Activated CD4-positive, alpha-beta memory T cell treated with anti-CD3 and anti-CD28 coated beads, Interleukin-2, amount 10 ng/mL, durations not matched to agents 7 days and 5 days (primary cell): ENCODE measurements around the gene LSM14B. TPM values are rescaled to one million over a fixed set of nuclear protein-coding genes. Genes with fewer than 3 reads are reported as not detected.

ENCODE experiments used
- CTCF ChIA-PET: fragments of 350-600 bp; sonication (Branson Sonifier 250); formaldehyde crosslinking; loops from one replicate; lab custom pipeline; 2021; ENCODE audit warnings: antibody characterized with exemption, inconsistent platforms; lab: Charles Lee
- POLR2A ChIA-PET: fragments of 350-600 bp; sonication (Branson Sonifier 250); formaldehyde crosslinking; loops from one replicate; lab custom pipeline; 2021; ENCODE audit warnings: antibody characterized with exemption; lab: Charles Lee
- DNase-seq: peaks from one replicate; pipeline ENCODE4 v3.0.0-alpha.2; 2020
- H3K27ac Mint-ChIP-seq: one replicate; pipeline ENCODE4 v1.8.0; 2021; ENCODE audit warnings: mild to moderate bottlenecking, mixed read lengths
- H3K27me3 Mint-ChIP-seq: one replicate; pipeline ENCODE4 v1.8.0; 2021; ENCODE audit warnings: mixed read lengths
- H3K36me3 Mint-ChIP-seq: one replicate; pipeline ENCODE4 v1.8.0; 2021; ENCODE audit warnings: low read depth, mixed read lengths
- H3K4me1 Mint-ChIP-seq: one replicate; pipeline ENCODE4 v1.8.0; 2021; ENCODE audit warnings: mixed read lengths
- H3K4me3 Mint-ChIP-seq: one replicate; pipeline ENCODE4 v1.8.0; 2021; ENCODE audit warnings: mild to moderate bottlenecking, mixed read lengths
- H3K9me3 Mint-ChIP-seq: one replicate; pipeline ENCODE4 v1.8.0; 2021; ENCODE audit warnings: mixed read lengths
- total RNA-seq, 2 experiments: library from RNA; stranded (reverse); gene quantifications; one replicate each; pipeline ENCODE4 v1.2.3, GENCODE V29; 2021

LSM14B gene
- total RNA-seq, 2 experiments from 2014 or later = 38.9 to 39.0 TPM

DNA sequence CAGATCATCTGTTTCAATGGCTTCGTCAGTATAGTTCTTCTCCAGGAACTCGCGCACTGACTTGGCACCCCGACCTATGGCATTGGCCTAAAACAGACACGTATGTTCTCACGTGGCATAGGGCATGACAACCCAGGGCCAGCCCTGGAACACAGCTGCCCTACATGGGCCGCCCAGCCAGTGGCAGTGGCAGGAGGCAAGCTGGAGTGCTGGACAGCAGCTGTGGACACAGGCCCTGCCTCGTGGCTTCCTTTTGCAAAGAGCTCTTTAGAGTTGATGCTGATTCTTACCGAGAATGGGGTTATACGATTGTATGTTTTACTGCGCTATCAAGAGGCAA lies 15.9 kb downstream of the LSM14B start:
- Mint-ChIP-seq H3K4me1 (peaks cover 47% of the 10 kb centered on the region), H3K36me3 (peaks cover 78% of the 10 kb centered on the region), H3K4me3 (no peak overlapping the region), H3K27ac (no peak overlapping the region), H3K27me3 (no peaks in the 10 kb centered on the region), H3K9me3 (no peaks in the 10 kb centered on the region)
- no peak for DNase-seq
- ChIA-PET POLR2A (interaction anchor here (0.6 to 1.4 kb wide), 3 partner anchors 10 to 35 kb away, joined by 3 read pairs; no protein-coding TSS in a partner anchor), CTCF (interaction anchor here (1.0 to 1.3 kb wide), 3 partner anchors 48 to 127 kb away, joined by 3 to 4 read pairs (median 3); no protein-coding TSS in a partner anchor)

DNA sequence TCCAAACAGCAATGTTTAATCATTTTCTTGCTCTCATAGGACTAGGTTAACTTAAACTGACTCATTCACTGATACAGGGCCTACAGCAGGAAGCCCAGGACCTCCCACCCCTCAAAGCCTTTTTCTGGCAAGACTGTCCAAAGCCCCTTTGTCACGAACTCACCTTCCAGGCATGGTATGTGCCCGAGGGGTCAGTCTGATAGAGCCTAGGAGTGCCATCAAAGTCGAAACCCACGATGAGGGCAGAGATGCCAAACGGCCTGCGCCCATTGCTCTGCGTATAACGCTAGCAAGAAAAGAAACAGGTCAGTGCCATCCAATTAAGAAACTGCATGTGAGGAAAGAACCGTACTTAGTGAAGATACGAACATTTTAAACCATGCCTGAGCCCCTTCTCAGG lies 16.6 kb downstream of the LSM14B start:
- Mint-ChIP-seq H3K36me3 (peaks cover 72% of the 10 kb centered on the region), H3K27ac (no peak overlapping the region), H3K4me3 (no peak overlapping the region), H3K27me3 (no peaks in the 10 kb centered on the region), H3K9me3 (no peaks in the 10 kb centered on the region), H3K4me1 (peaks cover 42% of the 10 kb centered on the region)
- DNase-seq = no peak
- ChIA-PET POLR2A (interaction anchor here (1.4 kb wide), 1 partner anchor 15 kb away, joined by 3 read pairs; no protein-coding TSS in a partner anchor), CTCF (interaction anchor here (1.3 kb wide), 1 partner anchor 49 kb away, joined by 3 read pairs; no protein-coding TSS in a partner anchor)

DNA sequence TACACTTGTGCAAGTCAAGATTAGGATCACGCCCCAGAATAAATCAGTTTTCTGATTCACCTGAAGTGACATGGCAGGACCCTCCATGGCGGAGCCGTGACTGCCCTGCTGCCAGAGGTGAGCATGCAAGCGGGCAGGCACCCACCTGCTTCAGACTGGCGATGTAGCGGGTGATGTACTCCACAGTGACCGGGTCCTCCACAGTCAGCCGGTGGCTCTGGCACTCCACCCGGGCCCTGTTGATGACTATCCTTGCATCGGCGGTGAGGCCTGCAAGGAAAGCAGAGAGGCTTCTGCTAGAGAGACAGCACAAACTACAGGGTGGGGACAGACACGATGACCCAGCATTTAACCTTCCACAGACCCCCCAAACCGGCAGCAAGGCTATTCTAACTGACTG lies 17.4 kb downstream of the LSM14B start:
- peaks cover 41% of the 10 kb centered on the region for H3K4me1 Mint-ChIP-seq
- ChIA-PET POLR2A (interaction anchor here (1.4 kb wide), 1 partner anchor 16 kb away, joined by 3 read pairs; no protein-coding TSS in a partner anchor), CTCF (no interaction called here)
- peaks cover 70% of the 10 kb centered on the region for H3K36me3 Mint-ChIP-seq
- H3K27ac Mint-ChIP-seq = peak overlapping the region; percentile 2
- no peak overlapping the region for H3K4me3 Mint-ChIP-seq
- DNase-seq = no peak
- H3K27me3 Mint-ChIP-seq = no peaks in the 10 kb centered on the region
- H3K9me3 Mint-ChIP-seq = no peaks in the 10 kb centered on the region

DNA sequence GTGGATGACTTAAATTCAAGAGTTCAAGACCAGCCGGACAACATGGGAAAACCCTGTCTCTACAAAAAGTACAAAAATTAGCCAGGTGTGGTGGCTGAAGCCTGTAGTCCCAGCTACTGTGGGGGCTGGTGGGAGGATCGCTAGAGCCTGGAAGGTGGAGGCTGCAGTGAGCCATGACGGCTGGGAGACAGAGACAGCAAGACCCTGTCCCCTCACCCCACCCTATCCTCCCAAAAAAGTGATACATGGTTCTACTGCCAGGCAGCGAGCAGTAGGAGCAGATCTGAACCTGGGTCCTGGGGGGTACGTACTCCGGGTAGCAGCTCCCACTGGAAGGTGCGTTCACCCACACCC lies 18.7 kb downstream of the LSM14B start:
- ChIA-PET POLR2A (interaction anchor here (0.9 to 4.4 kb wide), 5 partner anchors 12 to 96 kb away, joined by 3 to 60 read pairs (median 21); partner anchors contain the start of genes LSM14B, MTG2 and TAF4), CTCF (interaction anchor here (0.5 to 1.8 kb wide), 5 partner anchors 12 to 648 kb away, joined by 3 to 14 read pairs (median 4); partner anchors contain the start of gene LSM14B)
- Mint-ChIP-seq H3K4me1 (peaks cover 55% of the 10 kb centered on the region), H3K27ac (peak overlapping the region; percentile 90), H3K4me3 (peak overlapping the region; percentile 89), H3K27me3 (no peaks in the 10 kb centered on the region), H3K36me3 (peaks cover 64% of the 10 kb centered on the region), H3K9me3 (no peaks in the 10 kb centered on the region)
- DNase-seq = no peak

DNA sequence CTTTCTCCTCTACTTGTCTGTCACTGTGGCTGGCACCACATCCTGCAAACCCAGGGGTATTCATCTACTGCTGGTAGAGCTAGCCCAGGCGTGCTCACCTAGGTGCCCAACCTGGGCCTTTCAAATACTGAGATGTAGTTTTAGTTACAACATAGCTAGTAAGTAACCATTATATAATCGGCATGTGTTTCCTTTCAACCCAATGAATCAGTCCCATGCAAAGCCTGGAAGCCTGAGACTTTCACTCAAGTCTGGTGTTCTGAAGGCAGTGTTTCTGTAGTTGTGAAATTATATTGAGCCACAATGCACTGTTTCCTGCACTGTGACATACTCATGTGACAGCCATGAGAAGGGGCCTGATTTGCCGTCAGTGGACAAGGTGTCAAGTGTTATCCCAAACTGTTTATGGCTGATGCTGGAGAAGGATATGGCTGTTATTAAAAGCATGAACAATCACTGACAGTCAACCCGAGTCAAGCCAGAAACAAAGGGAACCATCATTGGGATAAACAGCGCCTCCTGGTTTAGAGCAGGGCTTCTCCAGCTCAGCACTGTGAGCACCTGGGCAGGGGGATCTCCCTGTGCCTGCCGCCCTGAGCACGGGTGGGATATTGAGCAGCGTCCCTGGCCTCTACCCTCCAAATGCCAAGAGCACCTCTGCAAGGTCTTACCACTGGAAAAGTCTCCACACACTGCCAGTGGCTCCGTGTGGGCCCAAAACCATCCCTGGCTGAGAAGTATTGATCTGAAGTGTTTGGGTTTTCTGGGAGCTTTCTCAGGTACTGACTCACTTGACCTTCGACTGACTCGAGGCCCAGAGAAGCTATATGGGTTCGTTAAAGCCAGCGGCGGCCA lies 19.3 kb downstream of the LSM14B start:
- peak overlapping the region; percentile 90 for H3K27ac Mint-ChIP-seq
- peak overlapping the region; percentile 89 for H3K4me3 Mint-ChIP-seq
- H3K36me3 Mint-ChIP-seq = peaks cover 59% of the 10 kb centered on the region
- DNase-seq = peak; percentile 43
- peaks cover 58% of the 10 kb centered on the region for H3K4me1 Mint-ChIP-seq
- H3K27me3 Mint-ChIP-seq = no peaks in the 10 kb centered on the region
- no peaks in the 10 kb centered on the region for H3K9me3 Mint-ChIP-seq
- ChIA-PET POLR2A (interaction anchor here (0.6 to 4.4 kb wide), 9 partner anchors 8 to 130 kb away, joined by 3 to 60 read pairs (median 3); partner anchors contain the start of genes LSM14B, MTG2 and TAF4), CTCF (interaction anchor here (0.5 to 1.8 kb wide), 5 partner anchors 13 to 648 kb away, joined by 3 to 14 read pairs (median 4); partner anchors contain the start of gene LSM14B)

DNA sequence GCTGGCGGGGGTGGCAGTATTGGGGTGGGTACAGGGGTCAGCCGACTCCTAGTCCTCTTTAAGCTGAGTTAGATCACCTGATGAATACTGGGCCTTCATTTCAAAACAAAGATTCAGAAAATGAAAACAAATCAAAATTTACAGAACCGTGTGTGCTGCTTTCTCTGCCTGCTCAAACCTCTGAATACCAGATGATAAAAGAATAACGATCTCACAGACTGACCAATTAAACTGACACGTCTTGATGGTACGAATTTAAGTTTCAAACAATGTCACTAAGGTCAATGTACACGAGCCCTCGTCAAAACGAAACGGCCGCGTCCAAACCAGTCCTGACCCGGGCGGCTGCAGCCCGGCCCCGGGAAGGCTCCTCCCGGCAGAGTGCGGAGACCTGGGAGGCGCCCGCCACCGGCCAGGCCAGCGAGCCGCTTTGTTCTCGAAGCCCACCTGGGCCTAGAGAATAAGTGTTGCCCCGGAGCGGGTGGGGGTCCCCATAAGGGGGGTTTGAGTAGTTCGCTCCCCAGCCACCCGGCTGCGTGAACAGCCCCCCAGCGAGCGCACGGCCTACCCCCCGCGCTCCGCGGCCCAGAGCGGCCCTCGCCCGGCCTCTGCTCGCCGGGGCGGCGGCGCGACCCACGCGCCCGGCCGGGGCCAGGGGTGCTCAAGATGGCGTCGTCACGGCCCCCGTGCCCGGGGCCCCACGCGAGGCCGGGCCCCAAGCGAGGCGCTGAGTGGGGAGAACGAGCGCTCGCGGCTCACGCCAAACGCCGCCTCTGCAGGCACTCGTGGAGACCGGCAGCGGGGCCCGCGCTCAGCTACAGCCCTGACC lies 20.2 kb downstream of the LSM14B start:
- Mint-ChIP-seq H3K27me3 (no peaks in the 10 kb centered on the region), H3K36me3 (peaks cover 52% of the 10 kb centered on the region), H3K9me3 (no peaks in the 10 kb centered on the region), H3K4me3 (peak overlapping the region; percentile 89), H3K27ac (peak overlapping the region; percentile 90), H3K4me1 (peaks cover 55% of the 10 kb centered on the region)
- peak; percentile 28 for DNase-seq
- POLR2A ChIA-PET = interaction anchor here (0.6 to 4.4 kb wide), 9 partner anchors 9 to 160 kb away, joined by 3 to 60 read pairs (median 3); partner anchors contain the start of genes ADRM1, LSM14B, MTG2 and TAF4
- CTCF ChIA-PET = interaction anchor here (1.1 to 1.8 kb wide), 4 partner anchors 9 to 132 kb away, joined by 3 to 14 read pairs (median 6); partner anchors contain the start of gene LSM14B

DNA sequence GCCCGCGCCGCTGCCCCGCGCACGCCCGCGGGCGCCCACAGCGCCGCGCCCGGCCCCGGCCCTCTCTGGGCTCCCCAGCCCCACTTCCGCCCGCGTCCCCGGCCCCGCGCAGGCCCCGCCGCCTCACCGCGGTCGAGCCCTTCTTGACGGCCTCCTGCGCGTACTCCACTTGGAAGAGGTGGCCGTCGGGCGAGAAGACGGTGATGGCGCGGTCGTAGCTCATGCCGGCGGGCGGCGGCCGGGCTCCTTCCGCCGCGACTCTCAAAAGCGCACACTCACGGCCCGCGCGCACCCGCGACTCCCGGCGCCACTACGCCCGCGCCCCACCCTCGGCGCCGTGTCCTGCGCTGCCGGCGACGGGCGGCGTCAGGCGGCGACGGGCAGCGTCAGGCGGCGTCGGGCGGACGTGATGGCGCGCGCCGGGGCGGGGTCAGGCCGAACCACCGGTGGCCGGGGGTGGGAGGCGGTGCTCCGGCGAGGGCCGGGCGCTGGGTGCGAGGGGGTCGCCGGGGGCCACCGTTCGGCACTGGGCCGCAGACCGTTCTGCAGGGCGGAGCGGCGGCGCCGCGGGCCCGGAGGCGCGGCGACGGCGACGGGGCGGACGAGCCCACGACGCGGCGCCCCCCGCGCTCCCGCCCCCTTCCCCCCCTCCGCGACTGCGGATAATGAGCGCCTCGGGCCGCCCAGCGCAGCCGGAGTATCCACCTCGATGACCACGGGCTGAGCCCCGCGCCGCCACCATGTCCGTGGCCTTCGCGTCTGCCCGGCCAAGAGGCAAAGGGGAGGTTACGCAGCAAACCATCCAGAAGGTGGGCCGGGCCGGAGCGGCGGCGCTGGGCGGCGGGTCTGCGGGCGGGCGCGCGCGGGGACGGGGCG lies 21.0 kb downstream of the LSM14B start, which contains the start of the genes PSMA7 and SS18L1:
Gene PSMA7, minus strand, starts transcription at position 314 of the 876 bp plus-strand sequence. Its CDS starts 91 bp downstream, at position 223.
Gene SS18L1, plus strand, starts transcription at position 689 of the 876 bp plus-strand sequence. Its CDS starts 52 bp downstream, at position 741.
- POLR2A ChIA-PET = interaction anchor here (0.7 to 4.4 kb wide), 5 partner anchors 14 to 159 kb away, joined by 3 to 60 read pairs (median 21); partner anchors contain the start of genes ADRM1, LSM14B, MTG2 and TAF4
- Mint-ChIP-seq H3K4me3 (peak within 1 kb of the TSS; percentile 89), H3K27me3 (no peaks in the 10 kb centered on the region), H3K27ac (peak within 1 kb of the TSS; percentile 90), H3K9me3 (no peaks in the 10 kb centered on the region), H3K4me1 (peaks cover 50% of the 10 kb centered on the region), H3K36me3 (peaks cover 43% of the 10 kb centered on the region)
- DNase-seq = peak; percentile 87
- CTCF ChIA-PET = interaction anchor here (1.1 kb wide), 1 partner anchor 10 kb away, joined by 3 read pairs; no protein-coding TSS in a partner anchor

DNA sequence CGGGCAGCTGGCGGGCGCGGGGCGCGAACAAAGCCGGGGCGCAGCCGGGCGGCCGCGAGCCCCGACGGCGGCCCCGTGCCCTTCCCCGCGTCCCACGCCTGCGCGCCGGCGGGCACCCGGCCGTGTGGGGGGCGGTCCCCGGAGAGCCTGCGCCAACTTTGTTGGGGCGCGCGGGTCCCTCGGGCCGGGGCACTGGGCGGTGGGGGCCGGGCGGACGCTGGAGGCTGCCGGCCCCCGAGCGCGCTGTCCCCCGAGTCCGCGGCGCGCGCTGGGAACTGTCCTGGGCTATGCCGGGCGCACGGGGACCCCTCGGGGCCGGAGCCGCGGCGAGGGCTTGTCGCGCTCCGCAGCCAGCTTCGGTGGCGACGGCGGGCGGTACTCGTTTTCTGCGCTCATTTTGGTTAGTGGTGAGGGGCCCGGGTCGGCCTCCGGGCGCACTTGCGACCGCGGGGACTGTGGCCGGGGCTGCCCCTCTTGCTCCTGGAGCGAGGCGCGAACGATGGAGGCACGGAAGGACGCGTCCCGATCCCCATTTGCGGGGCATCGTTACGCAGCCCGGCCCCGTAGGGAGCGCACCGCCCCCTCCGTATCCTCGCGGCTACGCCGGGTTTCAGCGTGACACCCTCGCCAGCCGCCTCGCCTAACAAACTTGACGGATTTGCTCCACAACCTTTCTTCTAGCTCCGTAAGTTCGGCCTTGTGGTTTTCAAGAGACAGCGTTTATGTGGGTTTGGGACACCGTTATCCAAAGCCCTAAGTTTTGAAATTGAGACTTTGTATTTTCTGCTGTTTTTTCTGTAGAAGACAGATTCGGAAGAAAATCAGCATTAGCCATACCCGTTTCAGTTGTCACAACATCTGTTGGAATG lies 21.9 kb downstream of the LSM14B start:
- ChIA-PET CTCF (interaction anchor here (1.3 kb wide), 1 partner anchor 15 kb away, joined by 3 read pairs; no protein-coding TSS in a partner anchor), POLR2A (interaction anchor here (1.2 to 4.4 kb wide), 5 partner anchors 9 to 78 kb away, joined by 3 to 60 read pairs (median 21); partner anchors contain the start of genes LSM14B, MTG2 and TAF4)
- peak; percentile 55 for DNase-seq
- H3K27ac Mint-ChIP-seq = peak overlapping the region; percentile 66
- peaks cover 35% of the 10 kb centered on the region for H3K36me3 Mint-ChIP-seq
- H3K4me3 Mint-ChIP-seq = peak overlapping the region; percentile 78
- no peaks in the 10 kb centered on the region for H3K9me3 Mint-ChIP-seq
- peaks cover 50% of the 10 kb centered on the region for H3K4me1 Mint-ChIP-seq
- H3K27me3 Mint-ChIP-seq = no peaks in the 10 kb centered on the region

DNA sequence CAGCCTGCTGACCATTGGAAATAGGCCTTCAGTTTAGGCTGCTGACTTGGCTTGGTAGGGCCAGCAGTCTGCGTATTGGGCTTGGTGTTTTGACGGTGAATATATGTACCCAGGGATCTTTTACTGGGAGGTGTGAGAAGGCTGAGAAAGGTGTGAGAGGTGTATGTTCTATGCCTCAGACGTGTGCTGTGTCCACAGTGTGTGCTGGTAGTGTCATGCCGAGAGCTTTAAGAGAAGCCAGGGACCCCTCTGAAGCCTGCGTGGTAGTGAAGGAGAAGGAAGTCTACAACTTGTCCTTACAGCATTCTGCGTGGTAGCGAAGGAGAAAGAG lies 23.4 kb downstream of the LSM14B start:
- H3K27me3 Mint-ChIP-seq = no peaks in the 10 kb centered on the region
- H3K36me3 Mint-ChIP-seq = peaks cover 24% of the 10 kb centered on the region
- no peak for DNase-seq
- no peaks in the 10 kb centered on the region for H3K9me3 Mint-ChIP-seq
- peaks cover 40% of the 10 kb centered on the region for H3K4me1 Mint-ChIP-seq
- POLR2A ChIA-PET = interaction anchor here (1.2 to 2.2 kb wide), 2 partner anchors 10 to 79 kb away, joined by 3 to 7 read pairs; partner anchors contain the start of gene TAF4
- H3K27ac Mint-ChIP-seq = no peak overlapping the region
- H3K4me3 Mint-ChIP-seq = peak overlapping the region; percentile 78
- CTCF ChIA-PET = interaction anchor here (0.6 to 1.3 kb wide), 2 partner anchors 17 to 157 kb away, joined by 3 read pairs; no protein-coding TSS in a partner anchor

DNA sequence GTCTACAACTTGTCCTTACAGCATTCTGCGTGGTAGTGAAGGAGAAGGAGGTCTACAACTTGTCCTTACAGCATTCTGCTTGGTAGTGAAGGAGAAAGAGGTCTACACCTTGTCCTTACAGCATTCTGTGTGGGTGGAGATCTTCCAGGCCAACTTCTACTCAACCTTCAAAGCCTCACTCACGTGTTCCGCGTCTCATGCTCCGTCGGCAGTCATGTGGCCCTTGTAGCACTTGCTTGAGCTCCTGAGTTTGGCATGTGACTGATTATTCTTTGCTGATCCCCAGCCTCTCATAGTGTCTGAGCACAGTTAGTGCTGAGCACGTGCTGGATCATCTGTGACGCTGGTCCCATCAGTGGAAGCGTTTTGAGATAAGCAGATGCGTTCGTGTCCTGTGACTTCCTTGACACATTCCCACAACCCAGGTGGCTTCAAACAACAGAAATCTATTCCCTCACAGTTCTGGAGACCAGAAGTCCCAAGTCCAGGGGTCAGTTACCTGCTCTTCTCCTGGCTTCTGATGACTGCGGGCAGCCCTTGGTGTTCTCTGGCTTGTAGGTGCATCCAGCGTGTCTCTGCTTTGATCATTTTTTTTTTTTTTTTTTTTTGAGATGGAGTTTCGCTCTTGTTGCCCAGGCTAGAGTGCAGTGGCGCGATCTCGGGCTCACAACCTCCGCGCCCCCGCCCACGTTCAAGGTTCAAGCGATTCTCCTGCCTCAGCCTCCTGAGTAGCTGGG lies 23.9 kb downstream of the LSM14B start:
- CTCF ChIA-PET = interaction anchor here (0.6 kb wide), 1 partner anchor 156 kb away, joined by 3 read pairs; no protein-coding TSS in a partner anchor

More for the DNA sequence above, 23.9 kb downstream of the LSM14B start:
- peaks cover 35% of the 10 kb centered on the region for H3K4me1 Mint-ChIP-seq
- H3K9me3 Mint-ChIP-seq = no peaks in the 10 kb centered on the region
- H3K4me3 Mint-ChIP-seq = no peak overlapping the region
- no peaks in the 10 kb centered on the region for H3K27me3 Mint-ChIP-seq
- DNase-seq = no peak
- no peak overlapping the region for H3K27ac Mint-ChIP-seq
- H3K36me3 Mint-ChIP-seq = peaks cover 20% of the 10 kb centered on the region
- POLR2A ChIA-PET = interaction anchor here (2.2 kb wide), 1 partner anchor 80 kb away, joined by 7 read pairs; the partner anchor contains the start of gene TAF4
